Caco-2 (cell line): ENCODE measurements around the gene NSUN4. TPM values are rescaled to one million over a fixed set of nuclear protein-coding genes. Genes with fewer than 3 reads are reported as not detected.

Experiments
- BruUV-seq: library from RNA; stranded (reverse); fragments of 400-500 nt; replicated peaks from 2 replicates; lab custom pipeline; 2021; lab: Mats Ljungman, UMichigan
- CTCF ChIA-PET: fragments of 300-600 bp; sonication (Branson Sonifier 250); formaldehyde crosslinking; loops from one replicate; lab custom pipeline; 2022; ENCODE audit warnings: antibody characterized with exemption; lab: Charles Lee
- POLR2A ChIA-PET: fragments of 300-600 bp; sonication (Branson Sonifier 250); formaldehyde crosslinking; loops from one replicate; lab custom pipeline; 2022; ENCODE audit warnings: antibody characterized with exemption; lab: Charles Lee
- DNase-seq, 2 experiments: peaks; one replicate each; pipeline versions ENCODE4 v3.0.0 to v3.0.0-alpha.2; 2020 to 2022
- H3K27me3 ChIP-seq: replicated peaks from 2 replicates; pipeline ENCODE4 v1.6.0; 2011; ENCODE audit warnings: low read length; ENCODE audit not compliant: control insufficient read depth, insufficient read depth
- H3K36me3 ChIP-seq: 2 replicates; pipeline ENCODE4 v1.5.1; 2011; ENCODE audit warnings: low read length; ENCODE audit not compliant: control insufficient read depth, insufficient read depth
- H3K4me1 ChIP-seq: fragments of 250-450 bp; sonication (Bioruptor Pico); 2 replicates; pipeline ENCODE4 v1.5.1; 2020; ENCODE audit warnings: mild to moderate bottlenecking
- H3K4me3 ChIP-seq: 2 replicates; pipeline ENCODE4 v1.5.1; 2011; ENCODE audit warnings: low read depth, mild to moderate bottlenecking, control low read depth, low read length
- H3K9me3 ChIP-seq: fragments of 250-450 bp; sonication (Bioruptor Pico); 2 replicates; pipeline ENCODE4 v1.5.1; 2020; ENCODE audit warnings: mild to moderate bottlenecking, moderate library complexity
- H3K27ac Mint-ChIP-seq: one replicate; pipeline ENCODE4 v1.8.0; 2022; ENCODE audit warnings: mixed read lengths; ENCODE audit not compliant: unreplicated experiment
- H3K27me3 Mint-ChIP-seq: one replicate; pipeline ENCODE4 v1.8.0; 2022; ENCODE audit warnings: mixed read lengths; ENCODE audit not compliant: insufficient read depth, unreplicated experiment
- H3K36me3 Mint-ChIP-seq: one replicate; pipeline ENCODE4 v1.8.0; 2022; ENCODE audit warnings: mild to moderate bottlenecking, mixed read lengths; ENCODE audit not compliant: insufficient read depth, unreplicated experiment
- H3K4me1 Mint-ChIP-seq: one replicate; pipeline ENCODE4 v1.8.0; 2022; ENCODE audit warnings: low read depth, mixed read lengths; ENCODE audit not compliant: unreplicated experiment
- H3K4me3 Mint-ChIP-seq: one replicate; pipeline ENCODE4 v1.8.0; 2022; ENCODE audit warnings: mild to moderate bottlenecking, moderate library complexity, mixed read lengths; ENCODE audit not compliant: unreplicated experiment
- H3K9me3 Mint-ChIP-seq: one replicate; pipeline ENCODE4 v1.8.0; 2022; ENCODE audit warnings: mixed read lengths; ENCODE audit not compliant: unreplicated experiment
- intact Hi-C: fragments of 100-400 bp; cut with micrococcal nuclease; formaldehyde crosslinking; loops from one replicate; pipeline ENCODE4 v1.10.0; 2022; ENCODE audit not compliant: unreplicated experiment
- total RNA-seq: library from RNA; stranded (reverse); gene quantifications from 2 replicates; pipeline ENCODE4 v1.2.3, GENCODE V29; 2022
- TF ChIP-seq, protein P1 (sequence below), 2 experiments: fragments of 200-600 bp in 1 of 2; IDR thresholded peaks; 1 replicate in 1 of 2; 2 replicates in 1 of 2; pipeline versions ENCODE4 v1.5.1 to v1.8.0; 2011 to 2022; ENCODE audit warnings: antibody characterized with exemption in 1 of 2, control low read depth in 1 of 2, inconsistent platforms in 1 of 2, low read depth in 1 of 2, low read length in 1 of 2, mild to moderate bottlenecking in 1 of 2, moderate library complexity in 1 of 2; ENCODE audit not compliant: insufficient read depth in 1 of 2, severe bottlenecking in 1 of 2, unreplicated experiment in 1 of 2

NSUN4 gene
- total RNA-seq, 1 experiment from 2014 or later: 21.8 TPM

DNA sequence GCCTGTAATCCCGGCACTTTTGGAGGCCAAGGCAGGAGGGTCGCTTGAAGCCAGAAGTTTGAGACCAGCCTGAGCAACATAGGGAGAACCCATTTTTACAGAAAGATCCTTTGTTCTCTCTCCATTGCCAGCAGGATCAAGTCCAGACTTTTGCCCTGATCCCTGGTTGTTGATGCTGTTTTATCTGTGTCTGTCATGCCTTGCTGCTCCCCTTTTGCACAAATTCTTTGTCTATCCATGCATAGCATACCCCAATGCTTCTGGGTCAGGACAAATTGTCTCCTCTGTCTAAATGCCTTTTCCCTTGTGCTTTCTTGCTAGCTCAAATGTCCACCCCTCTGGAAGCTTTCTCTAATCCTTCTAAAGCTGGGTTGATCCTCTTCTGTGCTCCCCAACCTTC lies 28.2 kb downstream of the NSUN4 start:
- no peaks in the 10 kb centered on the region for H3K9me3 ChIP-seq
- CTCF ChIA-PET: no interaction called here
- H3K36me3 Mint-ChIP-seq: peaks cover 11% of the 10 kb centered on the region
- no peak overlapping the region for H3K4me3 Mint-ChIP-seq
- H3K27me3 Mint-ChIP-seq: no peaks in the 10 kb centered on the region
- no peaks in the 10 kb centered on the region for H3K27me3 ChIP-seq
- no peak overlapping the region for H3K4me3 ChIP-seq
- H3K4me1 ChIP-seq: peaks cover 12% of the 10 kb centered on the region
- H3K27ac Mint-ChIP-seq: no peak overlapping the region
- TF ChIP-seq, protein P1, sequence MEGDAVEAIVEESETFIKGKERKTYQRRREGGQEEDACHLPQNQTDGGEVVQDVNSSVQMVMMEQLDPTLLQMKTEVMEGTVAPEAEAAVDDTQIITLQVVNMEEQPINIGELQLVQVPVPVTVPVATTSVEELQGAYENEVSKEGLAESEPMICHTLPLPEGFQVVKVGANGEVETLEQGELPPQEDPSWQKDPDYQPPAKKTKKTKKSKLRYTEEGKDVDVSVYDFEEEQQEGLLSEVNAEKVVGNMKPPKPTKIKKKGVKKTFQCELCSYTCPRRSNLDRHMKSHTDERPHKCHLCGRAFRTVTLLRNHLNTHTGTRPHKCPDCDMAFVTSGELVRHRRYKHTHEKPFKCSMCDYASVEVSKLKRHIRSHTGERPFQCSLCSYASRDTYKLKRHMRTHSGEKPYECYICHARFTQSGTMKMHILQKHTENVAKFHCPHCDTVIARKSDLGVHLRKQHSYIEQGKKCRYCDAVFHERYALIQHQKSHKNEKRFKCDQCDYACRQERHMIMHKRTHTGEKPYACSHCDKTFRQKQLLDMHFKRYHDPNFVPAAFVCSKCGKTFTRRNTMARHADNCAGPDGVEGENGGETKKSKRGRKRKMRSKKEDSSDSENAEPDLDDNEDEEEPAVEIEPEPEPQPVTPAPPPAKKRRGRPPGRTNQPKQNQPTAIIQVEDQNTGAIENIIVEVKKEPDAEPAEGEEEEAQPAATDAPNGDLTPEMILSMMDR (IDR thresholded peaks at IDR 0.05; ENCODE audit: insufficient read depth in 1 of 2, low read depth in 1 of 2, low read length in 1 of 2, severe bottlenecking in 1 of 2, unreplicated experiment in 1 of 2): no peak
- H3K9me3 Mint-ChIP-seq: no peaks in the 10 kb centered on the region
- POLR2A ChIA-PET: no interaction called here
- intact Hi-C loops: no loop called here
- H3K4me1 Mint-ChIP-seq: peaks cover 19% of the 10 kb centered on the region
- no TSS peak for BruUV-seq
- H3K36me3 ChIP-seq: no peaks in the 10 kb centered on the region
- DNase-seq: no peak

- peaks cover 12% of the 10 kb centered on the region for H3K4me1 ChIP-seq
- TF ChIP-seq, protein P1 (IDR thresholded peaks at IDR 0.05; ENCODE audit: insufficient read depth in 1 of 2, low read depth in 1 of 2, low read length in 1 of 2, severe bottlenecking in 1 of 2, unreplicated experiment in 1 of 2): no peak
- ChIA-PET POLR2A (no interaction called here), CTCF (no interaction called here)
- Mint-ChIP-seq H3K27ac (no peak overlapping the region), H3K4me3 (no peak overlapping the region), H3K36me3 (peaks cover 11% of the 10 kb centered on the region), H3K4me1 (peaks cover 19% of the 10 kb centered on the region), H3K9me3 (no peaks in the 10 kb centered on the region), H3K27me3 (no peaks in the 10 kb centered on the region)
- BruUV-seq: no TSS peak
- intact Hi-C loops: no loop called here
- H3K27me3 ChIP-seq: no peaks in the 10 kb centered on the region
- H3K4me3 ChIP-seq: no peak overlapping the region
- no peak for DNase-seq
- H3K9me3 ChIP-seq: no peaks in the 10 kb centered on the region
- no peaks in the 10 kb centered on the region for H3K36me3 ChIP-seq
Observed at GRCh38 chr1:46369542-46370213, 29.1 kb downstream of the NSUN4 start.

- no peaks in the 10 kb centered on the region for H3K9me3 Mint-ChIP-seq
- Histone ChIP-seq H3K9me3 (no peaks in the 10 kb centered on the region), H3K4me1 (peaks cover 12% of the 10 kb centered on the region), H3K27me3 (no peaks in the 10 kb centered on the region), H3K4me3 (no peak overlapping the region), H3K36me3 (no peaks in the 10 kb centered on the region)
- ChIA-PET POLR2A (no interaction called here), CTCF (no interaction called here)
- peaks cover 6% of the 10 kb centered on the region for H3K36me3 Mint-ChIP-seq
- no peak overlapping the region for H3K27ac Mint-ChIP-seq
- TF ChIP-seq, protein P1 (IDR thresholded peaks at IDR 0.05; ENCODE audit: insufficient read depth in 1 of 2, low read depth in 1 of 2, low read length in 1 of 2, severe bottlenecking in 1 of 2, unreplicated experiment in 1 of 2): no peak
- intact Hi-C loops: no loop called here
- BruUV-seq: no TSS peak
- H3K27me3 Mint-ChIP-seq: no peaks in the 10 kb centered on the region
- no peak for DNase-seq
- peaks cover 19% of the 10 kb centered on the region for H3K4me1 Mint-ChIP-seq
- H3K4me3 Mint-ChIP-seq: no peak overlapping the region
Observed at GRCh38 chr1:46370214-46370633, 29.6 kb downstream of the NSUN4 start.
